Coronary artery (tissue), 2 donors: Measurements from ENCODE around the gene FILIP1L.
A peak's percentile ranks its signal among the peaks of the same experiment; 100 is the strongest.

ENCODE experiments used
- DNase-seq: peaks from one replicate; pipeline ENCODE4 v3.0.0-alpha.2; 2017; ENCODE audit warnings: low spot score
- H3K27ac ChIP-seq, 2 donors: fragments of 200-600 bp; sonication (generic); one replicate each; pipeline ENCODE4 v1.5.1; 2016 to 2019
- H3K4me3 ChIP-seq: fragments of 200-600 bp; sonication (generic); 2 replicates; pipeline ENCODE4 v1.5.1; 2016; ENCODE audit warnings: mild to moderate bottlenecking, moderate library complexity
- CTCF ChIP-seq: fragments of 200-600 bp; sonication (generic); IDR thresholded peaks from one replicate; pipeline ENCODE4 v1.5.1; 2019; ENCODE audit warnings: antibody characterized with exemption

FILIP1L gene

DNA sequence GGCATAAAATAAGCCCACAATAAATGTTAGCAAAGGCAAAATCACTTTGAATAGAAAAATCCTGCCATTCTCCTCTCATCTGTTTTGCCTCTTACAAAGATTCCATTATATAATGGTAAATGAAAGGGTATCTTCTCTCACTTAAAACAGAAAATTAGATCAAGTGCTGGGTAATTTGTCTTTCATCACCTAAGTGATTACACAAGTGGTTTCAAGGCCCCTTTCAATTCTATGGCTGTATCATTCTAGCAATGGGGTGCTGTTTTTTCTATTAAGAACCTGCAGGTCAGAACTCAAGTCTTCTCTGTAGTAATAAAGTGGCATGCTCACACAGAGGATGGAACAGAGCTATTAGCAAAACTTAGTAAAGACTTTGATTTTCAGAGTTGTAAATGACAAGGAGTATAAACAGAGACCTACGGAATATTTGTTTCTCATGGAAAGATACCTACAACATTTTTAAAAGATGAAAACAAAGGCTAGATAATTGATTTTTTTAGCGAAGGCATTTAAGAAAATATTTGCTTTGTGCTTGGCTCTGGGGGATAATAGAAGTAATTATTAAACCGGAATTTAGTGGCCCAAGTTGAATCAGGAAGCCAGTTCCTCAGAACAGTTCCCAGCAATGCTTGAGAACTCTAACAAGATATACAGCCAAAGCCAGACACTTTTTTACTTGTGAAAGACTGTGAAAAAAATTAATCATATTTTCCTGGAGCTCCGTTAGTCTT is 159.2 kb downstream of the FILIP1L start:
- DNase-seq: no peak
- Histone ChIP-seq H3K27ac (peak overlapping the region in 1 of 2 donors; percentile 5), H3K4me3 (no peak overlapping the region)
- no peak for TF ChIP-seq CTCF

- H3K27ac ChIP-seq: no peak overlapping the region
- no peak for TF ChIP-seq CTCF
- no peak overlapping the region for H3K4me3 ChIP-seq
- no peak for DNase-seq
These were observed 160.7 kb downstream of the FILIP1L start for GRCh38 chr3:99953596-99953995.

DNA sequence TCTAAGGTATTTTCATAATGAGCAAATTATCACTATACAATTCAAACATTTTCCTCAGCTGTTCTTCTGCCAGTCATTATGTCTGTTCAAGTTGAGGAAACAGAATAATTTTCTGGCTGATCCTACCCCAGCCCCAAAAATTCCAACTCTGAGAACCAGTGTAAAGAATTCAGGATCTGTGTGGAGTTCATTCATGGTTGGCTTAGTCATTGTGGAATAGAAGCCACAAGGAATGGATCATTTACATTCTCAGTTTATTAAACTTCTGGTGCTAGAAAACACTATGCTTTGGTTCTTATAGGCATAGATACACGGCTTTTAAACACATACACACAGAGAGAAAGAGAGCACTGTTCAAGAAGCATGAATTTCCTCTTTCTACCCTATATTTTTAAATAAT is 162.0 kb downstream of the FILIP1L start:
- no peak for DNase-seq
- no peak for TF ChIP-seq CTCF
- Histone ChIP-seq H3K27ac (no peak overlapping the region), H3K4me3 (no peak overlapping the region)

DNA sequence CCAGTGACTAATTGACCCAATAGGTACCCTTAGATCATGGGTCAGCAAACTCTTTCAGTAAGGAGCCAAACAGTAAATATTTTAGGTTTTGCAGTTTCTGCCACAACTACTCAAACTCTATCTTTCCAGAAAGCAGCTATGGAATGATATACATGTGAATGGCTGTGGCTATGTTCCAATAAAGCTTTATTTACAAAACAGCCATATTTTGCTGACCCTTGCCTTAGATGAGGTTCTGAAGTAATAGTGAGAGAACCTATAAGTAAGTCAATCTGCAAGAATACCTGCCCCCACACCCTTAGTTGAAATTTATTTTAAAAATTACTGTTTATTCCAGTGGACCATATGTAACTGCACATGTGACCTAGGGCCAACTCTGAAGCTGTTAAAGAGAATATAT is 162.6 kb downstream of the FILIP1L start:
- Histone ChIP-seq H3K4me3 (no peak overlapping the region), H3K27ac (no peak overlapping the region)
- no peak for DNase-seq
- TF ChIP-seq CTCF: no peak

DNA sequence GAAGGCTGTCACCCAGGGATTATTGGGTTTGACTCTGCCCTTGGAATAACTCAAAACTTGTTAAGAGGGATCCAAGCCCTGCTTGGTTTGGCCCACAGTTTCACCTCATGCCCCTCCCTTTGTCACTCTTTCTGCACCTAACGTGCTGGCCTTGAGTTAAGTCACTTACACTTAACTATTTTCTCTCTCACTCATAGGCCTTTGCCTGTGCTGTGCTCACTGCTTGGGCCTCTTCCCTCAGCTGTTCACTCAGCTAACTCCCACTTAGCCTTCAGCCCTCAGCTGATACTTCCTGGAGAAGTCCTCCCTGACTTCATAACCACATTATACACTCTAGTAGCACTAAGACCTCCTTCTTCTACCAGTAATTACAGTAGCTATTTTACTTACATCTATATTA is 163.4 kb downstream of the FILIP1L start:
- Histone ChIP-seq H3K4me3 (no peak overlapping the region), H3K27ac (peak overlapping the region in 1 of 2 donors; percentile 59)
- TF ChIP-seq CTCF: no peak
- DNase-seq: no peak

DNA sequence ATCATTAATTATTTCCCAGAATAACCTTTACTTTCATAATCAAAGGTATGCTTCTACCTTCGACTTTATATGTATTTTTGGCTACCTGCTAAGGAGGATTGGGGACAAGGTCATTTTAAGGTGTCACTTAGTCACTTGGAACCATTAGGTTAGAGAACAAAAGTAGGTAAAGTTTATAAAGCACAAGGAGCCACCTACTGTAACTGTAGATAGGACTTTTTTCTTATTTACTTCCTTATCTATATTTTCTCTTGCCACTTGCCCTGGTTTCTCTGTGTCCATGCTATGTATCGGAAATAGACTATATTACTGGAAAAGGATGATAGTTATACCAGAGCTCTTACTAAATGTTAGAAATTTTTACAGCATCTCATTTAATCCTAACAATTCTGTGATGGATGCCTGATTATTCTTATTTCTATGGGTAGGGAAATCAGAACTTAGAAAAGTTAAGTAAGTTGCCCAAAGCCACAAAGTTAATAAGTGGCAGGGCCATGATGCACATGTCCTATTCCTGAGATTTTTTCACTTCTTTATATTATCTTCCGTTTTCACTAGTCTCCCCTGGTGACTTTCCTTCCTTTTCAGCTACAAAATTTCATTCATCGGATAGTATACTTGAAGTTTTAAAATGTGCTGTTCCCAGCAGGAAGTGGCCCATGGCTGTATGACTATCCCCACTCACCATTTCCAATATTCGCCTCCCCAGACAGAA is 164.2 kb downstream of the FILIP1L start:
- no peak for TF ChIP-seq CTCF
- no peak for DNase-seq
- Histone ChIP-seq H3K27ac (peak overlapping the region in 1 of 2 donors; percentile 59), H3K4me3 (no peak overlapping the region)
